Measurements from ENCODE around the gene PBLD.

DNA sequence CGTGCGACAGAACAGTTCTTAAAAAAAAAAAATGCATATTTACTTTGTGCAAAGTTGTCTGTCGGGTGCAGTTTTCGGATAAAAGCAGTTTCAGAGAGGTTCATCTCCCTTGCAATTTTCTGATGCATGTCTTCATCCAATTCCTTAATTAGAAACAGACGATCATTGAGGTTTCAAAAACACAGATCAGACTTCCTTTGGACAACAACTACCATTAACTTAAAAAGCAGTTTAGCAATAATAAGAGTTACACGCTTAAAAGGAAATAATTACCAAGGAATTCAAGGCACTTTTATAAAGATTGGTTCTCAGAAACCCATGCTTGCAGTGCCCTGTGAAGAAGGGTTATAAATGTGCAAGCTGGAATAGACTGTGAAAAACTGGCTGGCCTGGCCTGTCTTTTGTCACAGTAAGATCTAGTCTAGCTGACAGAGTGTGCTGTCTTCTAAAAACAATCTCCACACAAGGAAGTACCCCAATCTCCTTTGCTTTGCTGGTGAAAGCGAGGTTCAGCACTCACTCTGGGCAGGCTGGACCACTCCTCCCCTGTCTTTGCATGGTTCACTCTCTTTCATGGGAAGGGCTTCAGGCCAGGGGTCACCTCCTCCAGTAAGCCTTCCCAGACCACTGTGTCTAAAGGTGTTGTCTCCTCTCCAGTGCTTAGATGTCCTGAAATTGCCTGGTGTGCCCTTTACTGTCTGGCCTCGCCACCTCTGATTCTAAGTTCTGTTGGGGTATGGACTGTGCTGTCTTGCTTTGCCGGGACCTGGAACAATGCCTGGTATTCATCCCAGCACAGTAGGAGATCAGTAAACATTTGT, 35.7 kb downstream of the PBLD start:
- TF ChIP-seq CTCF (IDR thresholded peaks at IDR 0.05 in 4 of 5, conservative IDR thresholded peaks at IDR 0.05 in 1 of 5) (no peak), POLR2A (IDR thresholded peaks at IDR 0.05) (no peak)

Data from gastrocnemius medialis (tissue), 4 donors.